ENCODE data around the gene CTNND1. TPM values are rescaled to one million over a fixed set of nuclear protein-coding genes. Genes with fewer than 3 reads are reported as not detected.

Gene CTNND1
- total and polyA plus RNA-seq, 10 of the 15 experiments (the other 5 are each of a cell fraction or from before 2014, with no cell fraction given), result 4.7 to 70.0 (median 30.0) TPM

DNA sequence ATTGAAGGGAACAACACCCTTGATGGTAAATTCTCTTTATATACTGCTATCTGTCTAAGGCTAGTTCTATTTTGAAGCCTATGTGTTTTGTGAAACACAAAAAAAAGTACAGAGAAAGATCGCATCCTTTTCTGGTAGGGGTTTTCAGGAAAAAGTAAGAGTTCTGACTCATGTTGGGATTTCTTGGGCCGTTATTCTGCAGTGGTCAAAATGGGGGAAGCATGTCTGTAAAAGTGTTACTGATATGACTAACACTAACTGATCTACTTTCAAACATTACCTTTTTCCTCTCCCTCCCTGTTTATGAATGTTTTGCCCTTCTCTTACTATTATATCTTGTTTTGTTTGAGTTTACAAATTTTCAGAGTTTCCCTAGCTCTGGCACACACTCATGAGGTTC, 53.9 kb downstream of the CTNND1 start (continued):
- TF ChIP-seq, protein P1, sequence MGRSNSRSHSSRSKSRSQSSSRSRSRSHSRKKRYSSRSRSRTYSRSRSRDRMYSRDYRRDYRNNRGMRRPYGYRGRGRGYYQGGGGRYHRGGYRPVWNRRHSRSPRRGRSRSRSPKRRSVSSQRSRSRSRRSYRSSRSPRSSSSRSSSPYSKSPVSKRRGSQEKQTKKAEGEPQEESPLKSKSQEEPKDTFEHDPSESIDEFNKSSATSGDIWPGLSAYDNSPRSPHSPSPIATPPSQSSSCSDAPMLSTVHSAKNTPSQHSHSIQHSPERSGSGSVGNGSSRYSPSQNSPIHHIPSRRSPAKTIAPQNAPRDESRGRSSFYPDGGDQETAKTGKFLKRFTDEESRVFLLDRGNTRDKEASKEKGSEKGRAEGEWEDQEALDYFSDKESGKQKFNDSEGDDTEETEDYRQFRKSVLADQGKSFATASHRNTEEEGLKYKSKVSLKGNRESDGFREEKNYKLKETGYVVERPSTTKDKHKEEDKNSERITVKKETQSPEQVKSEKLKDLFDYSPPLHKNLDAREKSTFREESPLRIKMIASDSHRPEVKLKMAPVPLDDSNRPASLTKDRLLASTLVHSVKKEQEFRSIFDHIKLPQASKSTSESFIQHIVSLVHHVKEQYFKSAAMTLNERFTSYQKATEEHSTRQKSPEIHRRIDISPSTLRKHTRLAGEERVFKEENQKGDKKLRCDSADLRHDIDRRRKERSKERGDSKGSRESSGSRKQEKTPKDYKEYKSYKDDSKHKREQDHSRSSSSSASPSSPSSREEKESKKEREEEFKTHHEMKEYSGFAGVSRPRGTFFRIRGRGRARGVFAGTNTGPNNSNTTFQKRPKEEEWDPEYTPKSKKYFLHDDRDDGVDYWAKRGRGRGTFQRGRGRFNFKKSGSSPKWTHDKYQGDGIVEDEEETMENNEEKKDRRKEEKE (IDR thresholded peaks at IDR 0.05), result no peak
- TF ChIP-seq NR2C2 (IDR thresholded peaks at IDR 0.05; ENCODE audit: borderline replicate concordance, control insufficient read depth, insufficient read length, low read depth), result no peak
- TF ChIP-seq POLR2AphosphoS2 (IDR thresholded peaks at IDR 0.05; ENCODE audit: low read depth, low read length), result no peak
- TF ChIP-seq RBBP5 (conservative IDR thresholded peaks at IDR 0.05), result no peak
- TF ChIP-seq, protein P2, sequence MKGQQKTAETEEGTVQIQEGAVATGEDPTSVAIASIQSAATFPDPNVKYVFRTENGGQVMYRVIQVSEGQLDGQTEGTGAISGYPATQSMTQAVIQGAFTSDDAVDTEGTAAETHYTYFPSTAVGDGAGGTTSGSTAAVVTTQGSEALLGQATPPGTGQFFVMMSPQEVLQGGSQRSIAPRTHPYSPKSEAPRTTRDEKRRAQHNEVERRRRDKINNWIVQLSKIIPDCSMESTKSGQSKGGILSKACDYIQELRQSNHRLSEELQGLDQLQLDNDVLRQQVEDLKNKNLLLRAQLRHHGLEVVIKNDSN (IDR thresholded peaks at IDR 0.05; ENCODE audit: borderline replicate concordance, extremely low read length, insufficient read depth, low read depth, low read length), result no peak
- TF ChIP-seq MLLT1 (IDR thresholded peaks at IDR 0.05), result no peak
- TF ChIP-seq SIX5 (IDR thresholded peaks at IDR 0.05; ENCODE audit: low read depth, low read length, severe bottlenecking), result no peak
- no peak for TF ChIP-seq ZBED1 (IDR thresholded peaks at IDR 0.05; ENCODE audit: borderline replicate concordance)
- no peak for TF ChIP-seq RAD51 (IDR thresholded peaks at IDR 0.05)
- TF ChIP-seq BHLHE40 (IDR thresholded peaks at IDR 0.05; ENCODE audit: borderline replicate concordance in 1 of 2, low read depth in 2 of 2, low read length in 1 of 2), result no peak
- TF ChIP-seq HDAC2 (IDR thresholded peaks at IDR 0.05), result no peak
- TF ChIP-seq, protein P3, sequence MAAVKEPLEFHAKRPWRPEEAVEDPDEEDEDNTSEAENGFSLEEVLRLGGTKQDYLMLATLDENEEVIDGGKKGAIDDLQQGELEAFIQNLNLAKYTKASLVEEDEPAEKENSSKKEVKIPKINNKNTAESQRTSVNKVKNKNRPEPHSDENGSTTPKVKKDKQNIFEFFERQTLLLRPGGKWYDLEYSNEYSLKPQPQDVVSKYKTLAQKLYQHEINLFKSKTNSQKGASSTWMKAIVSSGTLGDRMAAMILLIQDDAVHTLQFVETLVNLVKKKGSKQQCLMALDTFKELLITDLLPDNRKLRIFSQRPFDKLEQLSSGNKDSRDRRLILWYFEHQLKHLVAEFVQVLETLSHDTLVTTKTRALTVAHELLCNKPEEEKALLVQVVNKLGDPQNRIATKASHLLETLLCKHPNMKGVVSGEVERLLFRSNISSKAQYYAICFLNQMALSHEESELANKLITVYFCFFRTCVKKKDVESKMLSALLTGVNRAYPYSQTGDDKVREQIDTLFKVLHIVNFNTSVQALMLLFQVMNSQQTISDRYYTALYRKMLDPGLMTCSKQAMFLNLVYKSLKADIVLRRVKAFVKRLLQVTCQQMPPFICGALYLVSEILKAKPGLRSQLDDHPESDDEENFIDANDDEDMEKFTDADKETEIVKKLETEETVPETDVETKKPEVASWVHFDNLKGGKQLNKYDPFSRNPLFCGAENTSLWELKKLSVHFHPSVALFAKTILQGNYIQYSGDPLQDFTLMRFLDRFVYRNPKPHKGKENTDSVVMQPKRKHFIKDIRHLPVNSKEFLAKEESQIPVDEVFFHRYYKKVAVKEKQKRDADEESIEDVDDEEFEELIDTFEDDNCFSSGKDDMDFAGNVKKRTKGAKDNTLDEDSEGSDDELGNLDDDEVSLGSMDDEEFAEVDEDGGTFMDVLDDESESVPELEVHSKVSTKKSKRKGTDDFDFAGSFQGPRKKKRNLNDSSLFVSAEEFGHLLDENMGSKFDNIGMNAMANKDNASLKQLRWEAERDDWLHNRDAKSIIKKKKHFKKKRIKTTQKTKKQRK (IDR thresholded peaks at IDR 0.05; ENCODE audit: low read depth, low read length), result no peak
- no peak for TF ChIP-seq CBFB (IDR thresholded peaks at IDR 0.05; ENCODE audit: low read depth)
- TF ChIP-seq, protein P4, sequence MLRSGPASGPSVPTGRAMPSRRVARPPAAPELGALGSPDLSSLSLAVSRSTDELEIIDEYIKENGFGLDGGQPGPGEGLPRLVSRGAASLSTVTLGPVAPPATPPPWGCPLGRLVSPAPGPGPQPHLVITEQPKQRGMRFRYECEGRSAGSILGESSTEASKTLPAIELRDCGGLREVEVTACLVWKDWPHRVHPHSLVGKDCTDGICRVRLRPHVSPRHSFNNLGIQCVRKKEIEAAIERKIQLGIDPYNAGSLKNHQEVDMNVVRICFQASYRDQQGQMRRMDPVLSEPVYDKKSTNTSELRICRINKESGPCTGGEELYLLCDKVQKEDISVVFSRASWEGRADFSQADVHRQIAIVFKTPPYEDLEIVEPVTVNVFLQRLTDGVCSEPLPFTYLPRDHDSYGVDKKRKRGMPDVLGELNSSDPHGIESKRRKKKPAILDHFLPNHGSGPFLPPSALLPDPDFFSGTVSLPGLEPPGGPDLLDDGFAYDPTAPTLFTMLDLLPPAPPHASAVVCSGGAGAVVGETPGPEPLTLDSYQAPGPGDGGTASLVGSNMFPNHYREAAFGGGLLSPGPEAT (IDR thresholded peaks at IDR 0.05; ENCODE audit: low read depth), result peak; percentile 68; the same call in 1 of the 2 replicates
- peak in 1 of 2 experiments; percentile 52; a peak in 1 of 4 replicates for TF ChIP-seq EP300 (IDR thresholded peaks at IDR 0.05; ENCODE audit: borderline replicate concordance in 1 of 2, control insufficient read depth in 1 of 2, low read depth in 2 of 2, low read length in 2 of 2)
- TF ChIP-seq RFX5 (IDR thresholded peaks at IDR 0.05; ENCODE audit: low read depth, low read length), result no peak
- peak; percentile 62; the same call in 1 of the 2 replicates for TF ChIP-seq PML (IDR thresholded peaks at IDR 0.05; ENCODE audit: low read length)
- TF ChIP-seq ESRRA (IDR thresholded peaks at IDR 0.05; ENCODE audit: low read length), result no peak

Measured in GM12878 (cell line).